Panc1 (cell line): ENCODE data around the gene MSI2.

Source experiments
- CTCF ChIP-seq: fragments of 450-650 bp; IDR thresholded peaks from 2 replicates; pipeline ENCODE4 v1.5.1; 2017; ENCODE audit warnings: mild to moderate bottlenecking
- POLR2AphosphoS5 ChIP-seq: IDR thresholded peaks from 2 replicates; pipeline ENCODE4 v1.6.1; 2012; ENCODE audit warnings: mild to moderate bottlenecking, low read depth, low read length, moderate library complexity
- TCF7L2 ChIP-seq: IDR thresholded peaks from 2 replicates; pipeline ENCODE4 v1.6.1; 2011; ENCODE audit warnings: mild to moderate bottlenecking, low read depth, low read length, inconsistent platforms
- TF ChIP-seq, protein P1 (sequence below), 2 experiments: IDR thresholded peaks; 2 replicates each; pipeline ENCODE4 v1.6.1; 2011 to 2012; ENCODE audit warnings: low read depth in 2 of 2, control low read depth in 1 of 2, low read length in 1 of 2, mild to moderate bottlenecking in 1 of 2, moderate library complexity in 1 of 2; ENCODE audit not compliant: insufficient read depth in 1 of 2

- no peak for TF ChIP-seq CTCF
- no peak for TF ChIP-seq POLR2AphosphoS5
- TF ChIP-seq TCF7L2 = no peak
- TF ChIP-seq, protein P1, sequence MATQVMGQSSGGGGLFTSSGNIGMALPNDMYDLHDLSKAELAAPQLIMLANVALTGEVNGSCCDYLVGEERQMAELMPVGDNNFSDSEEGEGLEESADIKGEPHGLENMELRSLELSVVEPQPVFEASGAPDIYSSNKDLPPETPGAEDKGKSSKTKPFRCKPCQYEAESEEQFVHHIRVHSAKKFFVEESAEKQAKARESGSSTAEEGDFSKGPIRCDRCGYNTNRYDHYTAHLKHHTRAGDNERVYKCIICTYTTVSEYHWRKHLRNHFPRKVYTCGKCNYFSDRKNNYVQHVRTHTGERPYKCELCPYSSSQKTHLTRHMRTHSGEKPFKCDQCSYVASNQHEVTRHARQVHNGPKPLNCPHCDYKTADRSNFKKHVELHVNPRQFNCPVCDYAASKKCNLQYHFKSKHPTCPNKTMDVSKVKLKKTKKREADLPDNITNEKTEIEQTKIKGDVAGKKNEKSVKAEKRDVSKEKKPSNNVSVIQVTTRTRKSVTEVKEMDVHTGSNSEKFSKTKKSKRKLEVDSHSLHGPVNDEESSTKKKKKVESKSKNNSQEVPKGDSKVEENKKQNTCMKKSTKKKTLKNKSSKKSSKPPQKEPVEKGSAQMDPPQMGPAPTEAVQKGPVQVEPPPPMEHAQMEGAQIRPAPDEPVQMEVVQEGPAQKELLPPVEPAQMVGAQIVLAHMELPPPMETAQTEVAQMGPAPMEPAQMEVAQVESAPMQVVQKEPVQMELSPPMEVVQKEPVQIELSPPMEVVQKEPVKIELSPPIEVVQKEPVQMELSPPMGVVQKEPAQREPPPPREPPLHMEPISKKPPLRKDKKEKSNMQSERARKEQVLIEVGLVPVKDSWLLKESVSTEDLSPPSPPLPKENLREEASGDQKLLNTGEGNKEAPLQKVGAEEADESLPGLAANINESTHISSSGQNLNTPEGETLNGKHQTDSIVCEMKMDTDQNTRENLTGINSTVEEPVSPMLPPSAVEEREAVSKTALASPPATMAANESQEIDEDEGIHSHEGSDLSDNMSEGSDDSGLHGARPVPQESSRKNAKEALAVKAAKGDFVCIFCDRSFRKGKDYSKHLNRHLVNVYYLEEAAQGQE (IDR thresholded peaks at IDR 0.05; ENCODE audit: insufficient read depth in 1 of 2, low read depth in 2 of 2, low read length in 1 of 2) = no peak
These were observed 150.0 kb downstream of the MSI2 start for GRCh38 chr17:57406131-57406980.
